ENCODE measurements around the gene MRPL1. TPM values are rescaled to one million over a fixed set of nuclear protein-coding genes. Genes with fewer than 3 reads are reported as not detected.
"Not testable (repeated sequence)": the region's sequence is repeated elsewhere in the genome, so short reads cannot be mapped to it uniquely, and the experiment has no call there.

The MRPL1 gene
- total RNA-seq, 3 donors from 2014 or later (not counting 1 experiment from before 2014, with no cell fraction given), result 17.9 to 22.9 (median 22.9) TPM

- DNase-seq, result no peak
- no peak overlapping the region for H3K27ac Mint-ChIP-seq
- TF ChIP-seq, protein P1, sequence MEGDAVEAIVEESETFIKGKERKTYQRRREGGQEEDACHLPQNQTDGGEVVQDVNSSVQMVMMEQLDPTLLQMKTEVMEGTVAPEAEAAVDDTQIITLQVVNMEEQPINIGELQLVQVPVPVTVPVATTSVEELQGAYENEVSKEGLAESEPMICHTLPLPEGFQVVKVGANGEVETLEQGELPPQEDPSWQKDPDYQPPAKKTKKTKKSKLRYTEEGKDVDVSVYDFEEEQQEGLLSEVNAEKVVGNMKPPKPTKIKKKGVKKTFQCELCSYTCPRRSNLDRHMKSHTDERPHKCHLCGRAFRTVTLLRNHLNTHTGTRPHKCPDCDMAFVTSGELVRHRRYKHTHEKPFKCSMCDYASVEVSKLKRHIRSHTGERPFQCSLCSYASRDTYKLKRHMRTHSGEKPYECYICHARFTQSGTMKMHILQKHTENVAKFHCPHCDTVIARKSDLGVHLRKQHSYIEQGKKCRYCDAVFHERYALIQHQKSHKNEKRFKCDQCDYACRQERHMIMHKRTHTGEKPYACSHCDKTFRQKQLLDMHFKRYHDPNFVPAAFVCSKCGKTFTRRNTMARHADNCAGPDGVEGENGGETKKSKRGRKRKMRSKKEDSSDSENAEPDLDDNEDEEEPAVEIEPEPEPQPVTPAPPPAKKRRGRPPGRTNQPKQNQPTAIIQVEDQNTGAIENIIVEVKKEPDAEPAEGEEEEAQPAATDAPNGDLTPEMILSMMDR (IDR thresholded peaks at IDR 0.05), result no peak
- H3K4me1 Mint-ChIP-seq, result peaks cover 4 to 6% of the 10 kb centered on the region in 2 donors
- peaks cover 14% of the 10 kb centered on the region for H3K36me3 Mint-ChIP-seq
- intact Hi-C loops (cut with micrococcal nuclease), result no loop called here
- WGBS (ENCODE audit: insufficient coverage), result 94% methylated on average over 9 of the region's 9 CpGs
- no peaks in the 10 kb centered on the region for H3K27me3 Mint-ChIP-seq (ENCODE audit: low read depth in 2 of 2)
- no peaks in the 10 kb centered on the region for H3K27me3 ChIP-seq (ENCODE audit: control insufficient read depth, insufficient read depth, low read length)
- no peaks in the 10 kb centered on the region for H3K9me3 ChIP-seq (ENCODE audit: control insufficient read depth, insufficient read depth, low read length)
- no peaks in the 10 kb centered on the region for H3K4me1 ChIP-seq (ENCODE audit: control insufficient read depth, insufficient read depth, low read length)
- no peak overlapping the region for H3K4me3 ChIP-seq (ENCODE audit: low read length)
- no peak overlapping the region for H3K27ac ChIP-seq (ENCODE audit: low read length)
- no peak overlapping the region for H3K4me3 Mint-ChIP-seq
- no peaks in the 10 kb centered on the region for H3K9me3 Mint-ChIP-seq
- H3K36me3 ChIP-seq (ENCODE audit: control insufficient read depth, insufficient read depth, low read length), result peaks cover 6% of the 10 kb centered on the region
- ATAC-seq, result no peak
These were observed 69.0 kb downstream of the MRPL1 start for GRCh38 chr4:77931452-77932135.

DNA sequence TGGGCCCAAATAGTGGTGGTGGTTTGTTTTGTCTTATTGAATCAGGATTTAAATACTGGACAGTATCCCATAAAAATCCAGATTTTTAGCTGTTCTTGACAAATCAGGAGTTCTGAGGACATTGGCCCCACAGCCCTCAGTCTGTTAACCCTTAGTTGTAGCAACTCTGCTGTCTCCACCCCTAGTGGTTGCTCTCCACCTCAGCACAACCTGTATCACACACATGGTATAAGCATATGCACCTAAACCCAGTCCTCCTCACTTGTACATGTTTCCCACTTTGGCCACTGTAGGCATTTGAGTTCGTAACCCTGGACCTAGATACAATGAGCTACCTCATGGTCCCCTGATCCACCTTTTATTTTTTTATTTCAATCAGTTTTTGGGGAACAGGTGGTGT, 75.9 kb downstream of the MRPL1 start:
- H3K27ac Mint-ChIP-seq, result no peak overlapping the region
- 100% methylated on average over 1 of the region's 1 CpG for WGBS (ENCODE audit: insufficient coverage)
- DNase-seq, result no peak
- H3K4me3 Mint-ChIP-seq, result no peak overlapping the region
- peaks cover 13% of the 10 kb centered on the region for H3K36me3 Mint-ChIP-seq
- Histone ChIP-seq H3K27ac (ENCODE audit: low read length) (no peak overlapping the region), H3K27me3 (ENCODE audit: control insufficient read depth, insufficient read depth, low read length) (no peaks in the 10 kb centered on the region), H3K36me3 (ENCODE audit: control insufficient read depth, insufficient read depth, low read length) (peaks cover 4% of the 10 kb centered on the region), H3K4me3 (ENCODE audit: low read length) (no peak overlapping the region), H3K9me3 (ENCODE audit: control insufficient read depth, insufficient read depth, low read length) (no peaks in the 10 kb centered on the region), H3K4me1 (ENCODE audit: control insufficient read depth, insufficient read depth, low read length) (no peaks in the 10 kb centered on the region)
- peaks cover 19 to 33% of the 10 kb centered on the region in 2 donors for H3K4me1 Mint-ChIP-seq
- TF ChIP-seq, protein P1 (IDR thresholded peaks at IDR 0.05), result no peak
- H3K9me3 Mint-ChIP-seq, result no peaks in the 10 kb centered on the region
- intact Hi-C loops (cut with micrococcal nuclease), result no loop called here
- ATAC-seq, result no peak
- H3K27me3 Mint-ChIP-seq (ENCODE audit: low read depth in 2 of 2), result no peaks in the 10 kb centered on the region

DNA sequence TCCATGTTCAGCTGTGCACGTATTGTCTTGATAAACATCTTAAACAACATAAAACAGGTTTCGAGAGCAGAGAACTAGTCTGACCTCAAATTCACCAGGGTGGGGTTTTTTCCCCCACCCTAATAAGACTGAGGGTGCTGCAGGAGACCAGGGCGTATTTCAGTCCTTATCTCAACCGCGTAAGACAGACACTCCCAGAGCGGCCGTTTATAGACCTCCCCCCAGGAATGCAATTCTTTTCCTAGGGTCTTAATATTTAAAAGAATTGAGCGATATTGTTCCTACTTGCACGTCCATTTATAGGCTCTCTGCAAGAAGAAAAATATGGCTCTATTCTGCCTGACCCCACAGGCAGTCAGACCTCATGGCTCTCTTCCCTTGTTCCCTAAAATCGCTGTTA, 83.3 kb downstream of the MRPL1 start:
- H3K4me1 ChIP-seq (ENCODE audit: control insufficient read depth, insufficient read depth, low read length); H3K9me3 ChIP-seq (ENCODE audit: control insufficient read depth, insufficient read depth, low read length); intact Hi-C loops (cut with micrococcal nuclease); H3K27ac ChIP-seq (ENCODE audit: low read length); H3K27ac Mint-ChIP-seq; H3K36me3 ChIP-seq (ENCODE audit: control insufficient read depth, insufficient read depth, low read length); H3K4me3 Mint-ChIP-seq; DNase-seq; H3K4me3 ChIP-seq (ENCODE audit: low read length); H3K9me3 Mint-ChIP-seq; H3K27me3 Mint-ChIP-seq (ENCODE audit: low read depth in 2 of 2); ATAC-seq; H3K27me3 ChIP-seq (ENCODE audit: control insufficient read depth, insufficient read depth, low read length); H3K36me3 Mint-ChIP-seq: not testable (repeated sequence)
- WGBS (ENCODE audit: insufficient coverage), result 96% methylated on average over 10 of the region's 10 CpGs
- H3K4me1 Mint-ChIP-seq, result peaks cover 17 to 19% of the 10 kb centered on the region in 2 donors

DNA sequence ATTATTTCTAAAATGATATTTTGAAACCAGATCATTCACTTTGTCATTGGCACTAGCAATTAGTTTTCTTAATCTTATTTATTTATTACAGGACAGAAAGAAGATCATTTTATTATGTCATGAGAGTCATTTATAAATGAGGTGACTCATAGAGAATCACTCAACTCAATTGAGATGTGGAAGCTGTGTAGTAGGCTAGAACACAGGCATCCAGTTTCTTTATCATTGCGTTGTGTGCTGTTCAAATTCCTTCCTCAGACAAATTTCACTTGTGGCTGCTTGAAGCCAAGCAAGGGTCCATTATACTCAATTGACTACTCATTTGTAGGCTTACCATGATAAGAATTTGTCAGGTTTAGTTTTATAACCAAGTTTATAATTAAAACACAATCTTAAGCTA, 87.6 kb downstream of the MRPL1 start:
- TF ChIP-seq, protein P1 (IDR thresholded peaks at IDR 0.05), result no peak
- Mint-ChIP-seq H3K9me3 (peaks cover 0 to 3% of the 10 kb centered on the region in 2 donors), H3K36me3 (peaks cover 20% of the 10 kb centered on the region), H3K4me1 (no peaks in the 10 kb centered on the region), H3K4me3 (no peak overlapping the region), H3K27ac (no peak overlapping the region), H3K27me3 (ENCODE audit: low read depth in 2 of 2) (no peaks in the 10 kb centered on the region)
- no peak for ATAC-seq
- H3K4me1 ChIP-seq (ENCODE audit: control insufficient read depth, insufficient read depth, low read length), result no peaks in the 10 kb centered on the region
- no peaks in the 10 kb centered on the region for H3K27me3 ChIP-seq (ENCODE audit: control insufficient read depth, insufficient read depth, low read length)
- peaks cover 32% of the 10 kb centered on the region for H3K36me3 ChIP-seq (ENCODE audit: control insufficient read depth, insufficient read depth, low read length)
- WGBS (ENCODE audit: insufficient coverage), result 100% methylated on average over 1 of the region's 1 CpG
- DNase-seq, result no peak
- intact Hi-C loops (cut with micrococcal nuclease), result no loop called here
- no peak overlapping the region for H3K27ac ChIP-seq (ENCODE audit: low read length)
- no peak overlapping the region for H3K4me3 ChIP-seq (ENCODE audit: low read length)
- peaks cover 7% of the 10 kb centered on the region for H3K9me3 ChIP-seq (ENCODE audit: control insufficient read depth, insufficient read depth, low read length)

Measured in natural killer cell (primary cell).